Esophagus muscularis mucosa (tissue), 4 donors: ENCODE results near the gene CYP19A1. TPM values are rescaled to one million over a fixed set of nuclear protein-coding genes. Genes with fewer than 3 reads are reported as not detected.

ENCODE experiments used
- DNase-seq: peaks from one replicate; pipeline ENCODE4 v3.0.0-alpha.2; 2017; ENCODE audit errors: extremely low spot score
- H3K27ac ChIP-seq, 4 donors: fragments of 200-600 bp; sonication (generic); replicated peaks in 1 of 4; 1 replicate in 3 of 4; 2 replicates in 1 of 4; pipeline ENCODE4 v1.5.1; 2016 to 2019; ENCODE audit warnings: mild to moderate bottlenecking in 1 of 4
- H3K27me3 ChIP-seq, 4 donors: fragments of 200-600 bp; sonication (generic); one replicate each; pipeline versions ENCODE4 v1.5.1 to v1.6.0; 2016 to 2019
- H3K36me3 ChIP-seq, 4 donors: fragments of 200-600 bp; sonication (generic); one replicate each; pipeline ENCODE4 v1.5.1; 2016 to 2019
- H3K4me1 ChIP-seq, 4 donors: fragments of 200-600 bp; sonication (generic); one replicate each; pipeline ENCODE4 v1.5.1; 2016 to 2019
- H3K4me3 ChIP-seq, 4 donors: fragments of 200-600 bp; sonication (generic); 1 replicate in 2 of 4; 2 replicates in 2 of 4; pipeline ENCODE4 v1.5.1; 2016 to 2019; ENCODE audit warnings: mild to moderate bottlenecking in 4 of 4, moderate library complexity in 1 of 4
- H3K9me3 ChIP-seq, 4 donors: fragments of 200-600 bp; sonication (generic); 1 replicate in 3 of 4; 2 replicates in 1 of 4; pipeline ENCODE4 v1.5.1; 2016 to 2019
- CTCF ChIP-seq, 3 experiments: fragments of 200-600 bp in 2 of 3; fragments of 450-650 bp in 1 of 3; sonication (generic) in 2 of 3; IDR thresholded peaks; one replicate each; pipeline ENCODE4 v1.5.1; 2017 to 2019; ENCODE audit warnings: antibody characterized with exemption in 3 of 3, mild to moderate bottlenecking in 2 of 3, moderate library complexity in 1 of 3
- EP300 ChIP-seq: sonication (generic); formaldehyde crosslinking; IDR thresholded peaks from one replicate; pipeline ENCODE4 v1.6.1; 2017; ENCODE audit warnings: antibody characterized with exemption
- POLR2A ChIP-seq: fragments of 450-650 bp; IDR thresholded peaks from one replicate; pipeline ENCODE4 v1.6.1; 2017; ENCODE audit warnings: antibody characterized with exemption, moderate library complexity, mild to moderate bottlenecking, low read depth
- POLR2AphosphoS5 ChIP-seq, 2 donors: sonication (generic); formaldehyde crosslinking; IDR thresholded peaks; one replicate each; pipeline ENCODE4 v1.6.1; 2017; ENCODE audit warnings: antibody characterized with exemption in 2 of 2
- WGBS: methylation state at CpG from one replicate; pipeline ENCODE4 v1.1.5; 2018; 5-methylcytosine and 5-hydroxymethylcytosine counted together
- intact Hi-C: fragments of 100-400 bp; cut with DNase I; formaldehyde crosslinking; loops from one replicate; pipeline ENCODE4 v1.15.1; 2023
- total RNA-seq, 4 donors: library from RNA; depleted of rRNA; stranded (reverse); fragments of >200 nt; gene quantifications; one replicate each; pipeline versions ENCODE4 v1.1.0 to v1.2.1, GENCODE V29; 2016

Gene CYP19A1
- total RNA-seq, 4 donors from 2014 or later = 1.5 to 3.5 (median 2.1) TPM; not detected in 1

- WGBS = 66% methylated on average over 14 of the region's 14 CpGs
These were observed 104.0 kb downstream of the CYP19A1 start for GRCh38 chr15:51234176-51234927.

GRCh38 chr15:51232581-51232980, 105.8 kb downstream of the CYP19A1 start:
- intact Hi-C loops = loop anchor here (5.0 kb wide), 2 partner anchors 150 to 170 kb away; no protein-coding TSS in a partner anchor
- TF ChIP-seq POLR2AphosphoS5 (IDR thresholded peaks at IDR 0.05) (no peak), CTCF (IDR thresholded peaks at IDR 0.05) (no peak), EP300 (no peak), POLR2A (no peak)
- Histone ChIP-seq H3K4me1 (peaks cover 0 to 7% (median 2%) of the 10 kb centered on the region in 4 donors), H3K27me3 (peaks cover 0 to 14% (median 0%) of the 10 kb centered on the region in 4 donors), H3K4me3 (no peak overlapping the region), H3K27ac (no peak overlapping the region), H3K9me3 (no peaks in the 10 kb centered on the region), H3K36me3 (no peaks in the 10 kb centered on the region)
- DNase-seq = peak; percentile 86
- 92% methylated on average over 3 of the region's 3 CpGs for WGBS

More at GRCh38 chr15:51234176-51234927, 104.0 kb downstream of the CYP19A1 start:
- TF ChIP-seq CTCF (IDR thresholded peaks at IDR 0.05) (no peak), POLR2A (no peak), EP300 (no peak), POLR2AphosphoS5 (IDR thresholded peaks at IDR 0.05) (no peak)
- peak; percentile 88 for DNase-seq
- Histone ChIP-seq H3K27me3 (peaks cover 0 to 18% (median 0%) of the 10 kb centered on the region in 4 donors), H3K9me3 (no peaks in the 10 kb centered on the region), H3K27ac (no peak overlapping the region), H3K36me3 (no peaks in the 10 kb centered on the region), H3K4me3 (no peak overlapping the region), H3K4me1 (no peaks in the 10 kb centered on the region)
- intact Hi-C loops = loop anchor here (5.0 kb wide), 2 partner anchors 148 to 168 kb away; no protein-coding TSS in a partner anchor

- TF ChIP-seq POLR2A (no peak), EP300 (no peak), CTCF (IDR thresholded peaks at IDR 0.05) (peak; percentile 22 to 39 (median 29)), POLR2AphosphoS5 (IDR thresholded peaks at IDR 0.05) (no peak)
- intact Hi-C loops = loop anchor here (5.0 kb wide), 2 partner anchors 152 to 172 kb away; no protein-coding TSS in a partner anchor
- peaks cover 0 to 7% (median 2%) of the 10 kb centered on the region in 4 donors for H3K4me1 ChIP-seq
- no peak overlapping the region for H3K4me3 ChIP-seq
- peaks cover 0 to 13% (median 0%) of the 10 kb centered on the region in 4 donors for H3K27me3 ChIP-seq
- no peak overlapping the region for H3K27ac ChIP-seq
- WGBS = 29% methylated on average over 2 of the region's 2 CpGs
- H3K9me3 ChIP-seq = no peaks in the 10 kb centered on the region
- DNase-seq = peak; percentile 55
- H3K36me3 ChIP-seq = no peaks in the 10 kb centered on the region
These were observed 108.5 kb downstream of the CYP19A1 start for GRCh38 chr15:51229907-51230330.

GRCh38 chr15:51227940-51228732, 110.3 kb downstream of the CYP19A1 start:
- H3K27ac ChIP-seq = no peak overlapping the region
- no peaks in the 10 kb centered on the region for H3K36me3 ChIP-seq
- DNase-seq = peak; percentile 80
- H3K27me3 ChIP-seq = no peaks in the 10 kb centered on the region
- intact Hi-C loops = no loop called here
- no peak for TF ChIP-seq POLR2AphosphoS5 (IDR thresholded peaks at IDR 0.05)
- no peak for TF ChIP-seq POLR2A
- TF ChIP-seq CTCF (IDR thresholded peaks at IDR 0.05) = no peak
- TF ChIP-seq EP300 = no peak
- H3K4me1 ChIP-seq = peaks cover 0 to 7% (median 2%) of the 10 kb centered on the region in 4 donors
- 51% methylated on average over 3 of the region's 3 CpGs for WGBS
- H3K4me3 ChIP-seq = no peak overlapping the region
- no peaks in the 10 kb centered on the region for H3K9me3 ChIP-seq
